Stomach (tissue), 9 donors: Measurements from ENCODE around the gene TCOF1. TPM values are rescaled to one million over a fixed set of nuclear protein-coding genes. Genes with fewer than 3 reads are reported as not detected.

Experiments used
- DNase-seq, 2 donors: peaks; one replicate each; pipeline versions ENCODE4 v3.0.0 to v3.0.0-alpha.2; 2013 to 2019
- H3K27ac ChIP-seq, 5 donors: fragments of 200-600 bp in 4 of 5; sonication (generic) in 4 of 5; one replicate each; pipeline ENCODE4 v1.5.1; 2013 to 2019; ENCODE audit warnings: mild to moderate bottlenecking in 1 of 5, moderate library complexity in 1 of 5
- H3K27me3 ChIP-seq, 3 donors: fragments of 200-600 bp; sonication (generic); one replicate each; pipeline ENCODE4 v1.5.1; 2017 to 2019; ENCODE audit warnings: mixed run types in 1 of 3
- H3K36me3 ChIP-seq, 4 donors: fragments of 200-600 bp; sonication (generic); 1 replicate in 3 of 4; 2 replicates in 1 of 4; pipeline ENCODE4 v1.5.1; 2016 to 2019
- H3K4me1 ChIP-seq, 4 donors: fragments of 200-600 bp; sonication (generic); one replicate each; pipeline ENCODE4 v1.5.1; 2016 to 2019
- H3K4me3 ChIP-seq, 4 donors: fragments of 200-600 bp; sonication (generic) in 3 of 4; one replicate each; pipeline ENCODE4 v1.5.1; 2016 to 2019; ENCODE audit warnings: mild to moderate bottlenecking in 1 of 4
- H3K9me3 ChIP-seq, 4 donors: fragments of 200-600 bp; sonication (generic); one replicate each; pipeline ENCODE4 v1.5.1; 2016 to 2019
- EP300 ChIP-seq: sonication (generic); formaldehyde crosslinking; IDR thresholded peaks from one replicate; pipeline ENCODE4 v1.6.1; 2017; ENCODE audit warnings: antibody characterized with exemption
- POLR2A ChIP-seq, 4 donors: fragments of 450-650 bp; IDR thresholded peaks; one replicate each; pipeline ENCODE4 v1.6.1; 2016; ENCODE audit warnings: antibody characterized with exemption in 4 of 4, control low read depth in 2 of 4, mild to moderate bottlenecking in 1 of 4, moderate library complexity in 1 of 4
- POLR2AphosphoS5 ChIP-seq, 3 donors: sonication (generic); formaldehyde crosslinking; IDR thresholded peaks; one replicate each; pipeline ENCODE4 v1.6.1; 2016; ENCODE audit warnings: antibody characterized with exemption in 3 of 3
- WGBS, 5 donors: extraction: QIAGEN DNeasy Blood & Tissue Kit in 3 of 5; methylation state at CpG; one replicate each; pipeline versions ENCODE4 v1.1.5 to v1.1.7; 2013 to 2018; 5-methylcytosine and 5-hydroxymethylcytosine counted together
- intact Hi-C: fragments of 100-400 bp; cut with DNase I; formaldehyde crosslinking; loops from one replicate; pipeline ENCODE4 v1.15.1; 2023; ENCODE audit warnings: low total_unique reads
- polyA plus RNA-seq, 3 donors: library from polyadenylated mRNA; stranded (reverse); fragments of 200-250 nt; gene quantifications; one replicate each; pipeline ENCODE4 v1.2.3, GENCODE V29; 2013
- total RNA-seq, 5 donors: library from RNA; depleted of rRNA; stranded (reverse); fragments of >200 nt; gene quantifications; one replicate each; pipeline versions ENCODE4 v1.1.0 to v1.2.3, GENCODE V29; 2014 to 2016
- TF ChIP-seq, protein P1 (sequence below), 7 experiments: fragments of 450-650 bp in 4 of 7; fragments of 200-600 bp in 3 of 7; sonication (generic) in 3 of 7; IDR thresholded peaks; one replicate each; pipeline ENCODE4 v1.5.1; 2016 to 2019; ENCODE audit warnings: antibody characterized with exemption in 7 of 7, control low read depth in 2 of 7, mild to moderate bottlenecking in 1 of 7
- donor health status: healthy with polysubstance abuse.
- donor health status: Bipolar disorder and iron deficiency.
- donor health status: healthy.

The TCOF1 gene
- total and polyA plus RNA-seq, 8 donors, result 11.7 to 74.1 (median 27.0) TPM

- Histone ChIP-seq H3K36me3 (peaks cover 44 to 70% (median 66%) of the 10 kb centered on the region in 4 donors), H3K27ac (no peak overlapping the region), H3K9me3 (no peaks in the 10 kb centered on the region), H3K4me3 (no peak overlapping the region), H3K27me3 (no peaks in the 10 kb centered on the region), H3K4me1 (peaks cover 7 to 34% (median 27%) of the 10 kb centered on the region in 4 donors)
- intact Hi-C loops, result no loop called here
- 69 to 77% (median 76%) methylated on average over 15 of the region's 15 CpGs for WGBS, 5 donors
- TF ChIP-seq EP300 (no peak), POLR2A (IDR thresholded peaks at IDR 0.05) (no peak), POLR2AphosphoS5 (IDR thresholded peaks at IDR 0.05) (peak in 1 of 3 donors; percentile 5)
- no peak for DNase-seq
Measured at GRCh38 chr5:150443242-150444075, 86.0 kb downstream of the TCOF1 start.

DNA sequence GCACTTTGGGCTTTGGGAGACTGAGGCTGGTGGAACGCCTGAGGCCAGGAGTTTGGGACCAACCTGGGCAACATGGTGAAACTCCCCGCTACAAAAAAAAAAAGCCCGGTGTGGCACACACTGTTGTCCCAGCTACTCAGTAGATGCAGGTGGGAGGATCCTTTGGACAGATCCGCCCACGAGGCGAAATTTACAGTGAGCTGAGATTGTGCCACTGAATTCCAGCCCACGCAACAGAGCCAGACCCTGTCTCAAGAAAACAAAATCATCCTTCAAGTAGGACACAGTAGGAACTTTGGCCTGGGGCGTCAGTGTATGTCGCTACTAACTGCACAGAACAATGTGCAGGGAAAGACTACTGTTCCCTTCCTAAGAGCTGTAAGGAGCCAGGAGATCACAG is 87.3 kb downstream of the TCOF1 start:
- Histone ChIP-seq H3K36me3 (peaks cover 44 to 70% (median 66%) of the 10 kb centered on the region in 4 donors), H3K4me3 (no peak overlapping the region), H3K4me1 (peaks cover 12 to 39% (median 32%) of the 10 kb centered on the region in 4 donors), H3K9me3 (no peaks in the 10 kb centered on the region), H3K27ac (no peak overlapping the region), H3K27me3 (no peaks in the 10 kb centered on the region)
- intact Hi-C loops, result no loop called here
- no peak for DNase-seq
- TF ChIP-seq, protein P1, sequence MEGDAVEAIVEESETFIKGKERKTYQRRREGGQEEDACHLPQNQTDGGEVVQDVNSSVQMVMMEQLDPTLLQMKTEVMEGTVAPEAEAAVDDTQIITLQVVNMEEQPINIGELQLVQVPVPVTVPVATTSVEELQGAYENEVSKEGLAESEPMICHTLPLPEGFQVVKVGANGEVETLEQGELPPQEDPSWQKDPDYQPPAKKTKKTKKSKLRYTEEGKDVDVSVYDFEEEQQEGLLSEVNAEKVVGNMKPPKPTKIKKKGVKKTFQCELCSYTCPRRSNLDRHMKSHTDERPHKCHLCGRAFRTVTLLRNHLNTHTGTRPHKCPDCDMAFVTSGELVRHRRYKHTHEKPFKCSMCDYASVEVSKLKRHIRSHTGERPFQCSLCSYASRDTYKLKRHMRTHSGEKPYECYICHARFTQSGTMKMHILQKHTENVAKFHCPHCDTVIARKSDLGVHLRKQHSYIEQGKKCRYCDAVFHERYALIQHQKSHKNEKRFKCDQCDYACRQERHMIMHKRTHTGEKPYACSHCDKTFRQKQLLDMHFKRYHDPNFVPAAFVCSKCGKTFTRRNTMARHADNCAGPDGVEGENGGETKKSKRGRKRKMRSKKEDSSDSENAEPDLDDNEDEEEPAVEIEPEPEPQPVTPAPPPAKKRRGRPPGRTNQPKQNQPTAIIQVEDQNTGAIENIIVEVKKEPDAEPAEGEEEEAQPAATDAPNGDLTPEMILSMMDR (IDR thresholded peaks at IDR 0.05), result no peak
- no peak for TF ChIP-seq EP300
- no peak for TF ChIP-seq POLR2AphosphoS5 (IDR thresholded peaks at IDR 0.05)
- no peak for TF ChIP-seq POLR2A (IDR thresholded peaks at IDR 0.05)
- WGBS, 5 donors, result 75 to 93% (median 85%) methylated on average over 9 of the region's 9 CpGs

DNA sequence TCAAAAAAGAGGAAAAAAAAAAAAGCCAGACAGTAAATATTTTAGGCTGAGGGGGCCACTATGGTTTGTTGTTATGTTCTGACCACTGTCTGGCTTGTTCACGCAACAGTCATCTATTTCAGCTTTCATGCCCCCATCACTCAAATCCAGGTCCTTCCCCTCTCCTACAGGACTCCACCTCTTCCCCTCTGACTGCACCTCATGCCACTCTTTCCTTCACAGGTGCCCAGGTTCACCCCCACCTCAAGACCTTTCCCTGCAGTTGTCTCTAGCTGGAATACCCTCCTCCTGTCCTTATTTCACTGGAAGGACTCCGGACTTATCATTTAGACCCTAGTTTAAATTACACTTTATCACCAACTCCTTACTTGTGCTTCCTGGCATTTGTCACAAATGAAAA is 88.6 kb downstream of the TCOF1 start:
- Histone ChIP-seq H3K4me1 (peaks cover 12 to 39% (median 34%) of the 10 kb centered on the region in 4 donors), H3K9me3 (no peaks in the 10 kb centered on the region), H3K27ac (no peak overlapping the region), H3K36me3 (peaks cover 44 to 69% (median 66%) of the 10 kb centered on the region in 4 donors), H3K27me3 (no peaks in the 10 kb centered on the region), H3K4me3 (no peak overlapping the region)
- WGBS, 5 donors, result 79 to 93% (median 85%) methylated on average over 2 of the region's 2 CpGs
- intact Hi-C loops, result no loop called here
- TF ChIP-seq POLR2A (IDR thresholded peaks at IDR 0.05), result no peak
- TF ChIP-seq, protein P1 (IDR thresholded peaks at IDR 0.05), result no peak
- no peak for TF ChIP-seq POLR2AphosphoS5 (IDR thresholded peaks at IDR 0.05)
- TF ChIP-seq EP300, result no peak
- DNase-seq, result no peak

GRCh38 chr5:150446583-150446982 is 89.1 kb downstream of the TCOF1 start:
- no peak overlapping the region for H3K27ac ChIP-seq
- TF ChIP-seq POLR2A (IDR thresholded peaks at IDR 0.05) (no peak), EP300 (no peak), POLR2AphosphoS5 (IDR thresholded peaks at IDR 0.05) (no peak)
- TF ChIP-seq, protein P1 (IDR thresholded peaks at IDR 0.05), result no peak
- DNase-seq, result no peak
- WGBS, 5 donors, result 84 to 94% (median 89%) methylated on average over 6 of the region's 6 CpGs
- peaks cover 44 to 64% (median 62%) of the 10 kb centered on the region in 4 donors for H3K36me3 ChIP-seq
- intact Hi-C loops, result no loop called here
- H3K4me1 ChIP-seq, result peaks cover 12 to 39% (median 34%) of the 10 kb centered on the region in 4 donors
- no peaks in the 10 kb centered on the region for H3K9me3 ChIP-seq
- H3K27me3 ChIP-seq, result no peaks in the 10 kb centered on the region
- no peak overlapping the region for H3K4me3 ChIP-seq
